GM19463 (cell line): ENCODE data around the gene ZGRF1.
"Not testable (repeated sequence)": the region's sequence is repeated elsewhere in the genome, so short reads cannot be mapped to it uniquely, and the experiment has no call there.

Experiments
- ATAC-seq: cut with Tn5 transposase; IDR thresholded peaks from one replicate; pipeline ENCODE4 v1.9.1; 2021; ENCODE audit warnings: mild to moderate bottlenecking, moderate library complexity; ENCODE audit not compliant: unreplicated experiment

The ZGRF1 gene

DNA sequence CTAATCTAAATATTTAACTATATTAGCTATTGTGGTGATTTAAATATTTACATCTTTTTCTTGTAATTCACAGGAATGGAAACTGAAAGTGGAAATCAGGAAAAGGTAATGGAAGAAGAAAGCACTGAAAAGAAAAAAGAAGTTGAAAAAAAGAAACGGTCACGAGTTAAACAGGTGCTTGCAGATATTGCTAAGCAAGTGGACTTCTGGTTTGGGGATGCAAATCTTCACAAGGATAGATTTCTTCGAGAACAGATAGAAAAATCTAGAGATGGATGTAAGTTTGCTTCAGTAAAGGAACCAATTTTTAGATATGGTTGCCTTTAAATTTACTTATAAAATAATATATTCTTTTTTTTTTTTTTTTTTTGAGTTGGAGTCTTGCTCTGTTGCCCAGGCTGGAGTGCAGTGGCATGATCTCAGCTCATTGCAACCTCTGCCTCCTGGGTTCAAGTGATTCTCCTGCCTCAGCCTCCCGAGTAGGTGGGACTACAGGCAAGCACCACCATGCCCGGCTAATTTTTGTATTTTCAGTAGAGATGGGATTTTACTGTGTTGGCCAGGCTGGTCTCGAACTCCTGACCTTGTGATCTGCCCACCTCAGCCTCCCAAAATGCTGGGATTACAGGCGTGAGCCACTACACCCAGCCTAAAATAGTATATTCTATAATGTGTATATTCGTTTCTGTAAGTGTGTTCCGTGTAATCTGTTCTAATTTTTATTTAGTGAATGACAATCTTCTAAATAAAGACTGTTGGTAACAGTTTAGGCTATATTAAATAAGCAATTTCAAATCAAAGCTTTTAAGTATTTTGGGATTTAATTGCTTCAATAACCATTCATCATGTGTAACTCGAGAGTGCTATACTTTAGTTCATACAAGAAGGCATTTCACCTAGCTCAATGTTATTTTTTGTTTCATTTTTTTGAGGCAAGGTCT, 8.2 kb upstream of the ZGRF1 start:
- not testable (repeated sequence) for ATAC-seq

DNA sequence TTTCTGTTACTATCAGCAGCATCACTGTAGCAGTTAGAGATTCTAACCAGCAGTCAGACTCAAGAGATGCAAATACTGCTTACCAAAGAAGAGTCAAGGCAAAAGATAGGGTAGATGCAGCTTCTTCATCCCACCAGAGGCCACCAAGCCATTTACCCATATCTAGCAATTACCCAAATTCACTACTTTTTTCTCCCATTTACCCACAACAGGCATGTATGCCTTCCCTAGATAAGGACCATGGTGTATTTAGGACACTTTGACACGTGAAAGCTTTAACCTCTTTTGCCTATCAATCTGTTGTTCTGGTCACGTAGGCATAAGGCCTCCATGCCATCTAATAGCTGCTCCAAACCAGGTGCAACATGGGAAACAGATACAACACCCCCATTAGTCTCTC, 5.8 kb upstream of the ZGRF1 start:
- ATAC-seq, result no peak

DNA sequence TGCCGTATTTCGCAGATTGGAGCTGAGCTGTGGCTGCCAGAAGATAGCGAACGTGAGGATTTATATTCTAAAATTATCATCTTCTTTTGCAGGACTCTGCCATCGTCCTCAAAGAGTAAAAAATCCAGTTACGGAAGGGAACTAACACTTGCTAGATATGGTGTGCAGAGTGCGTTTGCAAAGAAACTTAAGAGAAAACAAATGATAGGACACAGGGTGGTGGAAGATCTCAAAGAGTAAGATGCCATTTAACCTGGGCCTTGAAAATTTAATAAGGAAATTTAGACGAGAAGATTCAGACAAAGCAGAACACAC, 800 bp upstream of the ZGRF1 start:
- no peak for ATAC-seq

DNA sequence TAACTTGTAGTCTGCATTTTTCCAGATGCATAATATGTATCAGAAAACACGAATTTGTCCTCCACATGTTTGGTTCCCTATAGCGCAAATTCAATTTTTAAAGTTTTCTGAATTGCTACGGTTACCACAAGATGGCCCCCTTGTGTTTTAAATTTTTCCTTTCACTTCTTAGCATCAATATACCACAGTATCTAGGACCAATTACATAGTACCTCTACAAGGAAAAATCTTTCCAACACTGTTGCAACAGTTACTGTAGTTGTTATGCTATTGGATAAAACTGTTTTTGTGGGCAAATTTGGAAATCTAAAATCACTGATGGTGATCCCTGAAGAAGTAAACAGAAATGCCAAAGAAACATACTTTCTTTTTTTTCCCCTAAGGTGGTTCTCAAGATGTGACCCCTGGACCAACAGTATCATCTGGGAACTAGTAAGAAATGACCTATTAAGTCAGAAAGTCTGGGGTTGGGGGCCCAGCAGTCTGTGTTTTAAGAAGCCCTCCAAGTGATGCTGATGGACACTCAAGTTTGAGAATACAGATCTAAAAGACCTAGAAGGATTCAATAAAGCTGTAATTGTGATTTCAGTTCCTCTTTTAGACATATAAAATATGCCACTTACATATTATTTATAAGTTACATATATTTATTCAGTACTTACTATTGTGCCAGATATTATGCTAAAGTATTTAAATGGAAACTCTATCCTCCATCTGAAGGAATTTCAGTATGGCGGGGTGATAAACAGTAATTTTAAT, 3.1 kb downstream of the ZGRF1 start:
- no peak for ATAC-seq

DNA sequence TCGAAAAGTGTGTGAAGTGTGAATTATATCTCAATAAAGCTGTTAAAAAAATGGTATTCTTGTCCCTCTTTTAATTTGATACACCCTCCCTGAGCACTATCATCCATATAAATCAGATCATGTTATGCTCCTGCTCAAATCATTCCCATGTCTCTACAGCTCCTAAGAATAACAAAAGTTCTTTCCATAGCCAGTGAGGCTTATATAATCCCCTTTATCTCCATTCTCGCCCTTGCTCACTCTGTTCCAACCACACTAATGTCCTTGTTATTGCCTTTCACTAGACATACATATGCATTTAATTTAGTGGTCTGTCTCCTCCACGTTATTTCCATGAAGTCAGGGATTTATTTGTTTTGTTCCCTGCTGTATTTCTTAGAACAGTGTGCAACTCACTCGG, 10.5 kb downstream of the ZGRF1 start:
- no peak for ATAC-seq

DNA sequence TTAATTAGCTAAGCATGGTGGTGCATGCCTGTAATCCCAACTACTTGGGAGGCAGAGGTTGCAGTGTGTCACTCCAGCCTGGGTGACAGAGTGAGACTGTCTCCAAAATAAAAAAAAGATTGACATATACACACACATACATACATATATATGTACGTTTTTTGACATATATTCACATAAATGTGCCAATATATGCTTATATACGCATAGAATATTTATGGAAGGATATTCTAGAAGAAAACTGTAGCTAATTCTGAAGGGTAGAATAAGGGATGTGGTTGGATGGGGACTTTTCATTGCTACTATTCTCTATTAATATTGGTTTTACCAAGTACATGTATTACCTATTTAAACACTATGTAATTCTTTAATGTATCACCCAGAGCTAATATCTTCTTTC, 19.7 kb downstream of the ZGRF1 start:
- no peak for ATAC-seq

DNA sequence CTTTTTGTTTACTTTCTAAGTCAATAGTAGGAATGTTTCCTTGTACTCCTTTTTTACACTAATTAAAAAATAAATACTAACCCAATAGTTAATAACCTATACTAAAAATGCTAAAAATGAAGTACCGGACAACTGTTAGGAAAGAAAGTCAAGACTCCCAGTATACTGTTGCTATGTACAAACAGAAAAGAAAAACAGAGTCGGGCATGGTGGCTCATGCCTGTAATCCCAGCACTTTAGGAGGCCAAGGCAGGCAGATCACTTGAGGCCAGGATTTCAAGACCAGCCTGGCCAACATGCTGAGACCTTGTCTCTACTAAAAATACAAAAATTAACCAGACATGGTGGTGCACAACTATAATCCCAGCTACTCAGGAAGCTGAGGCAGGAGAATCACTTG, 23.9 kb downstream of the ZGRF1 start:
- not testable (repeated sequence) for ATAC-seq

DNA sequence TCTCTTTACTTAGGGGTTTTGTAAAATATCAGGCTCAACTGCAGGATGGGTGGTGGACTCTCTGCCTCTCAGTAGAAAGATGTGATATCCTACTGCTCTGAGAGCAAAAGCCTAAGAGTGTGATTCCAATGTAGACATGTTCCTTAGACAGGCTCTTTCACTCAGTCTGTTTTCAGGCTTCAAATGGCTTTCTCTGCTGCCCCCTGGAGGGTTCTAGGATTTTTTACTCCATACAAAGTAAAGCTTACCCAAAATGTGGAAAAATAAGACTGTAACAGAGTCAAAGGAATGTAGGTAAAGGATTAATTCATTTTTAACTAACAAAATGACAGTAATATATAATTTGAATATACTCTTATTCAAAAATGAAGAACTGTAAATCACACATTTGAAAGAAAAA, 32.1 kb downstream of the ZGRF1 start:
- ATAC-seq, result peak; percentile 61

DNA sequence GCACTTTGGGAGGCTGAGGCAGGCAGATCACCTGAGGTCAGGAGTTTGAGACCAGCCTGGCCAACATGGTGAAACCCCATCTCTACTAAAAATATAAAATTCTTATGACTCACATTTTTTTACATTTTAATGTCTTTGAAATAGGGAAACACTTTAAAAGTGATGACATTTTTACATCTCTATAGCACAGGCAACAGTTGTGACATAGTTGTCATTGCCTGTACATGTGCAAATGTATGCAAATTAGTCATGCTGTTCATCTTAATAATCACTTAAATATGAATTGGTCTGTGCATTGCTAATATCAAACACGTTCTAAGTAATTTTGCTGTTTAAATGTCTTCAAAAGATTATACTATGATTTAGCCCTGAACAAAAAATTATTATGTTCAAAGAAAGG, 41.7 kb downstream of the ZGRF1 start:
- no peak for ATAC-seq

DNA sequence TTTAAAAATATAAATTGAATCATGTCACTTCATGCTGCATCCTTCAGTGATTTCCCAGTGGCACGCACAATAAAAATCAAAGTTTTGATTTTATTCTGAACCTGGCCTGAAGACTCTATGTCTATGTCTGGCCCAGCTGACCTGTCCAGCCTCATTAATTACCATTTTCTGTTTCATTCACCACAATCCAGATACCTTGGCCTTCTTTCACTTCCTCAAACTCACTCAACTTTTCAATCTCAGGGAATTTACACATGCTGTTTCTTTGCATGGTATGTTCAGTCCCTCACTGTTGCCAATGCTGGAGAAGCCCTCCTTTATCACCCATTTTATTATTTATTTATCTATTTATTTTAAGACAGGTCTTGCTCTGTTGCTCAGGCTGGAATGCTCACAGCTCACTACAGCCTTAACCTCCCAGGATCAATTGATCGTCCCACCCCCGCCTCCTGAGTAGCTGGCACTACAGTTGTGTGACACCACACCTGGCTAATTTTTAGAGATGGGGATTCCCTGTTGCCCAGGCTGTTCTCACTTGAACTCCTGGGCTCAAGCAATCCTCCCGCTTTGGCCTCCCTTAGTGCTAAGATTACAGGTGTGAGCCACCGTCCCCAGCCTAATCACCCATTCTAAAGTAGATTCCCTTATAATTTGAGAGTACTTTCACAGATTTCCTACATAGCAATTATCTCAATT, 43.1 kb downstream of the ZGRF1 start:
- peak; percentile 67 for ATAC-seq

DNA sequence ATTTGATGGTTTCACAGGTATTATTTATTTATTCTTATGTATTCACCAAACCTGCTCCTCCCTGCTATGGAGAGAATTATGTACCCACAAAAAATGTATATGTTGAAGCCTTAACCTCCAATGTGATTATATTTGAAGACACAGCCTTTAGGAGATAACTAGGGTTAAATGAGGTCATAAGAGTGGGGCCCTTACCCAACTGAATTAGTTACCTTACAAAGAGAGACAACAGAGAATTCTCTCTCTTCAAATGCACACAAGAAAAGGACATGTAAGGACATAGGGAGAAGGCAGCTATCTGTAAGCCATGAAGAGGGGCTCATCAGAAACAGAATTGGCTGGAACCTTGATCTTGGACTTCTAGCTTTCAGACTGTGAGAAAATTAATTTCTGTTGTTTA, 44.0 kb downstream of the ZGRF1 start:
- ATAC-seq, result no peak

DNA sequence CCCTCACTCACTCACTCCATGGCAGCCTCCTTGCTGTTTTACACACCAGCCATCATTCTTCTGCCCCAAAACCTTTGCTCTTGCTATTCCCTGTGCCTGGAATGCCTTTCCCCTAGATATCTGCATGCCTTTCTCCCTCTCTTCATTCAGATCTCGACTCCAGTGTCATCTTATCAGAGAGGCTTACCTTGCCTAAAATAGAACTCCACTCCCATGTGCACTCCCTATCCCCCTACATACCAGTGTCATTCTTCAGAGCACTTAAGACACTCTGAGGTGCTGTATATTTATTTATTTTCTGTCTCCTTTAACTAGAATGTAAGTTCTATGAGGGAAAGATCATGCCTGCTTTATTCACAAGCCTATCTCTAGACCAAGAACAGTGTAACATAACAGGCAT, 45.1 kb downstream of the ZGRF1 start:
- ATAC-seq, result no peak

DNA sequence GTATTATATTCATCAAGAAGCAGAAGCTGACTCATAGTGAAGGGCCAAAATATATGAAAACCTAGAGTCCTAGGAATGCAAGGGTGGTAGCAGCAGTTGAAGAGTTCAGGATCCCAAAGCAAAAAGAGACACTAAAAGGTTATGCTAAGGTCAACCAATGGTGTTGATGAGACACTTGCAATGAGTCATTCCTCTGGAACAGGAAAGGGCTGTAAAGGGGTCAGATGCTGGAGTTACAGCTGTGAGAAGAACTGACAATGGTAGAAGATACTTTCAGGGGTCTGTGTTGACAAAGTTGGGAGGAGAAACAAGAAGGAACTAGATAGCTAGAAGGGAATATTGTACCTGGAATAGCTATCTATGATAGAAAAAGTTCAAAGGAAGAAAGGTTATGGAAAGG, 47.5 kb downstream of the ZGRF1 start:
- ATAC-seq, result no peak

DNA sequence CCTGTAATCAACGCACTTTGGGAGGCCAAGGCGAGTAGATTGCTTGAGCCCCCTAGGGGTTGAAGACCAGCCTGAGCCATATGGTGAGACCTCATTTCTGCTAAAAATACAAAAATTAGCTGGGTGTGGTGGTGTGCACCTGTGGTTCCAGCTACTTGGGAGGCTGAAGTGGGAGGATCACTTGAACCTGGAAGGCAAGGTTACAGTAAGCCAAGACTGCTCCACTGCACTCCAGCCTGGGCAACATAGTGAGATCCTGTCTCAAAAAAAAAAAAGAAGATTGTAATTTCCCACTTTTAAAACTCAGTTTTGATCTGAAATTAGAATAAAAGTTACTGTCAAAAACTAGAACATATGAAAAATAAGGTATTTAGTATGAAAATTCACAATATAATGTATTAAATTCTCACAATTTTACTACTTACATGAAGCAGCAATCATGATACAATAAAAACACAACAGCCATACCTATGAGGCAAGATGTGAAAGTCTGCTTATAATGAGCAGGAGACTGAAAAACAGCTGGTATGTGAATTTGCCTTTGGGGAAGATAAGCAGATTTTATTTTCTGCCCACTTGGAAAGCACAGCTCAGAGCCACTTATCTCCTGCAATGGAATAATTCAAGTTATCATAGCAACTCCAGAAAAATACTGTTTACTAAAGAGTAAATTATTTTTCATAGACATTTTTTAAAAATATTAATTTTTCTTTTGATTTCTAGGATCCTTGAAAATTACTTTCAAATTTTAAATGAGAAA, 50.6 kb downstream of the ZGRF1 start:
- ATAC-seq, result no peak

DNA sequence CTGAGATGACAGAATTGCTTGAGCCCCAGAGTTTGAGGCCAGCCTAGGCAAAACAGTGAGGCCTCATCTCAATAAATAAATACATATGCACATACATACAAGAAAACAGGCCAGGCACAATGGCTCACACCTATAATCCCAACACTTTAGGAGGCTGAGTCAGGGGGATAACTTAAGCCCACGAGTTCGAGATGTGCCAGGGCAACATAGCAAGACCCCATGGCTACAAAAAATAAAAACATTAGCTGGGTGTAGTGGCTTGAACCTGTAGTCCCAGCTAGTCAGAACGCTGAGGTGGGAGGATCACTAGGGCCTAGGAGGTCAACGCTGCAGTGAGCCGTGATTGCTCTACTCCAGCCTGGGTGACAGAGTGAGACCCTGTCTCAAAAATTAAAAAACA, 69.2 kb downstream of the ZGRF1 start:
- no peak for ATAC-seq

DNA sequence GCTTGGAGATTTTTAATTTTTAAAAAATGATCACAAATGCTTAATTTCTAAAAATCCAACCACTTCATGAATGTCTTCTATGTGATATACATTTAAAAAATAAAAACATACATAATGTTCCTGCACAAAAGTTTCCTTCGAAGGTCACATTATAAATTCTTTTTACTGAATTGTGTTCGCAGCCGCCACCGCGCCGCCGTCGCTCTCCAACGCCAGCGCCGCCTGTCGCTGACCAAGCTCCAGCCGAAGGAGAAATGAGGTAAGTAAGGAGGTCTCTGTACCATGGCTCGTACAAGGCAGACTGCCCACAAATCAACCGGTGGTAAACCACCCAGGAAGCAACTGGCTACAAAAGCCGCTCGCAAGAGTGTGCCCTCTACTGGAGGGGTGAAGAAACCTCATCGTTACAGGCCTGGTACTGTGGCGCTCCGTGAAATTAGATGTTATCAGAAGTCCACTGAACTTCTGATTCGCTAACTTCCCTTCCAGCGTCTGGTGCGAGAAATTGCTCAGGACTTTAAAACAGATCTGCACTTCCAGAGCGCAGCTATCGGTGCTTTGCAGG, 71.9 kb downstream of the ZGRF1 start:
- no peak for ATAC-seq

DNA sequence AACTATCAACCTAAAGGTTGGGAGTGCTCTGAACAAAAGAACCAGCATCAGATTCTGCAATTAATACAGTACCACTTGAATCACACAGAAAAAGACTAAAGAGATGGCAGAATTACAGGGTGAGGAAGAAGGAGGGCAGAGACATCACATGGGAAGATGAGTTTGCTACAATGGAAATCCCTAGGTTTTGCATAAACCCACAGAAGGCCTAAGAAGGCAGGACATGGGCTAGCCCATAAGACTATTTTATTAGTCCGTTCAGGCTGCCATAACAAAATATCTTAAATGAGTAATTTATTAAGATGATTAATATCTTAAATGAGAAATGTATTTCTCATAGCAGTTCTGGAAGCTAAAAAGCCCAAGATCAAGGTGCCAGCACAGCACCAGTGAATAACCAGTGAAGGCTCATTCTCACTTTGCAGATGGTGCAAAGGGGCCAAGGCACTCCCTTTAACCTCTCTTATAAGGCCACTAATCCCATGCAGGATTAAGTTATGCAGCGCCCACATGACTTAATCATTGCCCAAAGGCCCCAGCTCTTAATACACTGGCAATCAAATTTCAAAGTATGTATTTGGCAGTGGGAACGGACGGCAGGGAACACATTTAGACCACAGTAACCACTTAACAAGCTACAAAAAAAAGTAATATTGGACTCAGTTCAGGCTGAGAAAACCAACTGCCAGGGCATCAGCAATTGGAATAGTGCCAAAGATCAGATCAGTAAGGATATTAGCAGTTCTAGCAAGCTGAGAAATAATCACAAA, 73.1 kb downstream of the ZGRF1 start:
- peak; percentile 68 for ATAC-seq

DNA sequence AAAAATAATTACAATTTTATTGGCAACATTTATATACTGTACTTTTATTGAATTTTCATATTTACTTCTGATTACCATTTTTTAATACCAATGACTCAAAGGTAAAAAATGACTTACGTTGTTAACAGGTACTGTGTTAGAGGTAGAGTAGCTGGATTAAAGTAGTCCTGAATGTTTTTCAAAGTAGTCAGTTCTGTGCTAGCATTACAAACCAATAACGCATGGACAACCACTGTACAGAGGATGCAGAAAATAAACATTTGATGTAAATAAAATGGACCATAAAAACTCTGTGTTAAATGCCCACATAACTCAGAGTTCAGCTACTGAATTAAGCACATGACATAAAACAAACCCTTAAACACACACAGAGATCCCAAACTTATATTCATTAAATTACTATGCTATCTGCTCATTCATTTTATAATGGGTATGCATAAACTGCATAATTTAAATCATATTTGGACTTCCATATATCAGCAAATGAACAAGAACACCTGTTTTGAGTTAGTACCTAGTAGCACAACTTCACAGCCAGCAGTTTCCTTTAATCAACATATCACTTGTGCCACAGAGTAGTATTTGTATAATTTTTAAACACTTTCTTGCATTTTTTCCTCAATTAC, 74.3 kb downstream of the ZGRF1 start:
- ATAC-seq, result no peak

DNA sequence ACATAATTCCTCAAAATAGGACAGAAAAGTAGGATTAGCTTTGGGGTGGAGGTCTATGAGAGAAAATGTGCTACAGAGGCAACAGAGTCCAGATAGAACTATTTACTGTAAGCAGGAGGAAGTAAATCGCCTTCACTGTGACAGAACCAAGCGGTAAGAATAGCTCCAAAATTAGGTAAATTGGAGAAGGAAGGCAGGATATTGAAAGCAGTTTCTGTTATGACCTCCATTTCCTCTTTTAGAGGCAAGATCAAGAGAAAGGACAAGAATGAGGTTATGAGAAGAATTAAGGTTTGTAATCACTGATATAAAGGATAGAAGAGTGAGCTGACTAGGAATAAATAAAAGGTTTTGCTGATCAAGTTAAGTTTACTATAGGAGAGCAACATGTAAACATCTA, 76.6 kb downstream of the ZGRF1 start:
- peak; percentile 44 for ATAC-seq
